ENCODE measurements around the gene NAT14. TPM values are rescaled to one million over a fixed set of nuclear protein-coding genes. Genes with fewer than 3 reads are reported as not detected.
"Not testable (repeated sequence)": the region's sequence is repeated elsewhere in the genome, so short reads cannot be mapped to it uniquely, and the experiment has no call there.

The NAT14 gene
- total RNA-seq, 1 donor from 2014 or later, result 7.3 TPM

- no peak for DNase-seq (ENCODE audit: low spot score)
These were observed 17.4 kb downstream of the NAT14 start for GRCh38 chr19:55502197-55502952.

- no peak for DNase-seq (ENCODE audit: low spot score)
These were observed 18.1 kb downstream of the NAT14 start for GRCh38 chr19:55503157-55503501.

- peak; percentile 97 for DNase-seq (ENCODE audit: low spot score)
These were observed 18.7 kb downstream of the NAT14 start for GRCh38 chr19:55503502-55504251.

- no peak for DNase-seq (ENCODE audit: low spot score)
These were observed 19.2 kb downstream of the NAT14 start for GRCh38 chr19:55504252-55504603.

GRCh38 chr19:55504981-55505380, 20.0 kb downstream of the NAT14 start:
- no peak for DNase-seq (ENCODE audit: low spot score)

- DNase-seq (ENCODE audit: low spot score), result no peak
These were observed 23.1 kb downstream of the NAT14 start for GRCh38 chr19:55508120-55508519.

- peak; percentile 98 for DNase-seq (ENCODE audit: low spot score)
These were observed 32.1 kb downstream of the NAT14 start for GRCh38 chr19:55516878-55517620.

GRCh38 chr19:55519451-55520311, 34.7 kb downstream of the NAT14 start:
- DNase-seq (ENCODE audit: low spot score), result no peak

- no peak for DNase-seq (ENCODE audit: low spot score)
These were observed 35.8 kb downstream of the NAT14 start for GRCh38 chr19:55520691-55521292.

GRCh38 chr19:55525289-55526101, 40.5 kb downstream of the NAT14 start:
- DNase-seq (ENCODE audit: low spot score), result no peak

- DNase-seq (ENCODE audit: low spot score), result no peak
These were observed 41.5 kb downstream of the NAT14 start for GRCh38 chr19:55526216-55527196.

- no peak for DNase-seq (ENCODE audit: low spot score)
These were observed 42.4 kb downstream of the NAT14 start for GRCh38 chr19:55527197-55528029.

- DNase-seq (ENCODE audit: low spot score), result no peak
These were observed 43.2 kb downstream of the NAT14 start for GRCh38 chr19:55528030-55528803.

- no peak for DNase-seq (ENCODE audit: low spot score)
These were observed 44.7 kb downstream of the NAT14 start for GRCh38 chr19:55529636-55530234.

GRCh38 chr19:55530996-55531395, 46.0 kb downstream of the NAT14 start:
- DNase-seq (ENCODE audit: low spot score), result no peak

- DNase-seq (ENCODE audit: low spot score), result not testable (repeated sequence)
These were observed 49.3 kb downstream of the NAT14 start for GRCh38 chr19:55534280-55534679.
